Testis (tissue), 2 donors: ENCODE data around the gene XPA.

ENCODE experiments used
- CTCF ChIP-seq, 3 experiments: fragments of 450-650 bp in 2 of 3; fragments of 200-600 bp in 1 of 3; sonication (generic) in 1 of 3; IDR thresholded peaks; one replicate each; pipeline ENCODE4 v1.5.1; 2016 to 2019; ENCODE audit warnings: antibody characterized with exemption in 3 of 3, mild to moderate bottlenecking in 2 of 3, moderate library complexity in 1 of 3
- POLR2A ChIP-seq: fragments of 450-650 bp; IDR thresholded peaks from one replicate; pipeline ENCODE4 v1.6.1; 2017; ENCODE audit warnings: antibody characterized with exemption, mild to moderate bottlenecking, moderate library complexity

- TF ChIP-seq CTCF (IDR thresholded peaks at IDR 0.05) (no peak), POLR2A (no peak)
Observed at GRCh38 chr9:97723819-97724218, 26.7 kb upstream of the XPA start.
